ENCODE data around the gene RABAC1. TPM values are rescaled to one million over a fixed set of nuclear protein-coding genes. Genes with fewer than 3 reads are reported as not detected.

The RABAC1 gene
- total and polyA plus RNA-seq, 2 donors (not counting 3 experiments of a cell fraction or from before 2014, with no cell fraction given) = 178 to 591 TPM

GRCh38 chr19:41957838-41958366 is 1.2 kb downstream of the RABAC1 start:
- Histone ChIP-seq H2AFZ (ENCODE audit: low read depth, low read length) (peak overlapping the region; percentile 8), H3K27me3 (ENCODE audit: control insufficient read depth in 2 of 2, insufficient read depth in 2 of 2, low read length in 2 of 2) (no peaks in the 10 kb centered on the region), H3K27ac (ENCODE audit: insufficient read depth, low read depth, low read length) (peak overlapping the region; percentile 4), H3K36me3 (ENCODE audit: control insufficient read depth in 2 of 2, extremely low read depth in 1 of 2, insufficient read depth in 2 of 2, low read length in 2 of 2) (peaks cover 3 to 4% of the 10 kb centered on the region in 2 experiments), H3K4me1 (ENCODE audit: control insufficient read depth, extremely low read depth, insufficient read depth, low read length) (peaks cover 12% of the 10 kb centered on the region), H3K9me3 (replicated peaks; ENCODE audit: control insufficient read depth, insufficient read depth, low read length) (no peaks in the 10 kb centered on the region), H3K4me3 (replicated peaks in 1 of 3; ENCODE audit: insufficient read depth in 1 of 3, low read depth in 1 of 3, low read length in 3 of 3) (peak overlapping the region in 2 of 3 experiments; percentile 52 to 68), H4K20me1 (replicated peaks; ENCODE audit: control insufficient read depth, extremely low read depth, insufficient read depth, low read length) (no peaks in the 10 kb centered on the region), H3K79me2 (ENCODE audit: control insufficient read depth, insufficient read depth, low read length) (no peaks in the 10 kb centered on the region), H3K9me1 (replicated peaks; ENCODE audit: control insufficient read depth, extremely low read depth, insufficient read depth, low read length) (no peaks in the 10 kb centered on the region), H3K9ac (replicated peaks; ENCODE audit: extremely low read depth, insufficient read depth, low read length) (peak overlapping the region; percentile 98), H3K4me2 (ENCODE audit: insufficient read depth, low read length) (peak overlapping the region; percentile 49)
- DNase-seq (ENCODE audit: low read depth, low spot score) = peak; percentile 82
- dilution Hi-C loops (cut with MboI; ENCODE audit: extremely low pct_ligation_motif_present, low sequenced_read_pairs) = no loop called here
- CTCF ChIA-PET = interaction anchor here (1.0 to 2.7 kb wide), 8 partner anchors 9 to 165 kb away, joined by 3 to 15 read pairs (median 6); partner anchors contain the start of gene RPS19
- POLR2A ChIA-PET = interaction anchor here (0.5 kb wide), 2 partner anchors 73 to 83 kb away, joined by 4 to 7 read pairs; no protein-coding TSS in a partner anchor
- TF ChIP-seq JUN (IDR thresholded peaks at IDR 0.05; ENCODE audit: borderline replicate concordance, insufficient read depth, insufficient read length, low read depth) (no peak), CTCF (IDR thresholded peaks at IDR 0.05; ENCODE audit: extremely low read depth in 1 of 2, insufficient read depth in 1 of 2, low read depth in 1 of 2, low read length in 2 of 2) (peak; percentile 76 to 83)
- TSS peak; percentile 53 for BruUV-seq (replicated peaks)
- intact Hi-C loops (cut with micrococcal nuclease) = loop anchor here (1.0 to 2.0 kb wide), 4 partner anchors 75 to 135 kb away; partner anchors contain the start of gene ARHGEF1
- peak; percentile 93 for FAIRE-seq

- H3K27ac ChIP-seq (ENCODE audit: insufficient read depth, low read depth, low read length) = no peak overlapping the region
- H3K4me2 ChIP-seq (ENCODE audit: insufficient read depth, low read length) = peak overlapping the region; percentile 30
- peaks cover 3 to 4% of the 10 kb centered on the region in 2 experiments for H3K36me3 ChIP-seq (ENCODE audit: control insufficient read depth in 2 of 2, extremely low read depth in 1 of 2, insufficient read depth in 2 of 2, low read length in 2 of 2)
- peaks cover 12% of the 10 kb centered on the region for H3K4me1 ChIP-seq (ENCODE audit: control insufficient read depth, extremely low read depth, insufficient read depth, low read length)
- H4K20me1 ChIP-seq (replicated peaks; ENCODE audit: control insufficient read depth, extremely low read depth, insufficient read depth, low read length) = no peaks in the 10 kb centered on the region
- no peak overlapping the region for H3K9ac ChIP-seq (replicated peaks; ENCODE audit: extremely low read depth, insufficient read depth, low read length)
- CTCF ChIA-PET = interaction anchor here (1.0 to 2.7 kb wide), 6 partner anchors 8 to 165 kb away, joined by 3 to 15 read pairs (median 6); no protein-coding TSS in a partner anchor
- H2AFZ ChIP-seq (ENCODE audit: low read depth, low read length) = no peak overlapping the region
- FAIRE-seq (peak; percentile 8), DNase-seq (ENCODE audit: low read depth, low spot score) (no peak)
- no TSS peak for BruUV-seq (replicated peaks)
- intact Hi-C loops (cut with micrococcal nuclease) (no loop called here), dilution Hi-C loops (cut with MboI; ENCODE audit: extremely low pct_ligation_motif_present, low sequenced_read_pairs) (no loop called here)
- no peaks in the 10 kb centered on the region for H3K27me3 ChIP-seq (ENCODE audit: control insufficient read depth in 2 of 2, insufficient read depth in 2 of 2, low read length in 2 of 2)
- no peak overlapping the region for H3K4me3 ChIP-seq (replicated peaks in 1 of 3; ENCODE audit: insufficient read depth in 1 of 3, low read depth in 1 of 3, low read length in 3 of 3)
- H3K79me2 ChIP-seq (ENCODE audit: control insufficient read depth, insufficient read depth, low read length) = no peaks in the 10 kb centered on the region
- H3K9me1 ChIP-seq (replicated peaks; ENCODE audit: control insufficient read depth, extremely low read depth, insufficient read depth, low read length) = no peaks in the 10 kb centered on the region
- POLR2A ChIA-PET = interaction anchor here (0.5 kb wide), 1 partner anchor 72 kb away, joined by 7 read pairs; no protein-coding TSS in a partner anchor
- TF ChIP-seq GATA2 (IDR thresholded peaks at IDR 0.05; ENCODE audit: insufficient read depth, insufficient read length, low read depth, low read length) = no peak
- no peak for TF ChIP-seq POLR2A (IDR thresholded peaks at IDR 0.05; ENCODE audit: low read depth, low read length)
- no peak for TF ChIP-seq EZH2 (IDR thresholded peaks at IDR 0.05; ENCODE audit: borderline replicate concordance, low read depth, low read length, severe bottlenecking)
- no peak for TF ChIP-seq FOS (IDR thresholded peaks at IDR 0.05; ENCODE audit: borderline replicate concordance, insufficient read depth, low read length)
- TF ChIP-seq MYC (IDR thresholded peaks at IDR 0.05; ENCODE audit: low read depth, low read length) = no peak
- no peak for TF ChIP-seq JUN (IDR thresholded peaks at IDR 0.05; ENCODE audit: borderline replicate concordance, insufficient read depth, insufficient read length, low read depth)
- TF ChIP-seq MAX (IDR thresholded peaks at IDR 0.05; ENCODE audit: insufficient read depth, insufficient read length) = no peak
- TF ChIP-seq POLR2AphosphoS5 (IDR thresholded peaks at IDR 0.05; ENCODE audit: insufficient read depth, low read depth, low read length) = no peak
- TF ChIP-seq CTCF (IDR thresholded peaks at IDR 0.05; ENCODE audit: extremely low read depth in 1 of 2, insufficient read depth in 1 of 2, low read depth in 1 of 2, low read length in 2 of 2) = no peak
- H3K9me3 ChIP-seq (replicated peaks; ENCODE audit: control insufficient read depth, insufficient read depth, low read length) = no peaks in the 10 kb centered on the region
Measured at GRCh38 chr19:41957161-41957837, 1.8 kb downstream of the RABAC1 start.

All from endothelial cell of umbilical vein (primary cell).